WTC11 (cell line): ENCODE results near the gene ANKRD11. TPM values are rescaled to one million over a fixed set of nuclear protein-coding genes. Genes with fewer than 3 reads are reported as not detected.

Experiments used
- CDX4 ChIP-seq: fragments of 250-450 bp; sonication (Bioruptor Pico); IDR thresholded peaks from 2 replicates; pipeline ENCODE4 v1.9.0; 2021; ENCODE audit warnings: moderate library complexity, mild to moderate bottlenecking, inconsistent platforms, borderline replicate concordance
- ESRRA ChIP-seq: sonication (generic); formaldehyde crosslinking; IDR thresholded peaks from 2 replicates; pipeline ENCODE4 v1.8.1; 2022; ENCODE audit warnings: mild to moderate bottlenecking, missing genetic modification reagents, borderline replicate concordance
- NR1H2 ChIP-seq: sonication (generic); formaldehyde crosslinking; IDR thresholded peaks from 2 replicates; pipeline ENCODE4 v1.9.0; 2021; ENCODE audit warnings: mild to moderate bottlenecking, moderate library complexity, missing genetic modification reagents
- NR2C2 ChIP-seq: sonication (generic); formaldehyde crosslinking; IDR thresholded peaks from 2 replicates; pipeline ENCODE4 v1.8.0; 2022; ENCODE audit warnings: mild to moderate bottlenecking, missing genetic modification reagents
- SOX15 ChIP-seq: fragments of 250-450 bp; sonication (Bioruptor Pico); IDR thresholded peaks from 2 replicates; pipeline ENCODE4 v1.9.0; 2021; ENCODE audit warnings: mild to moderate bottlenecking
- total RNA-seq: library from RNA; stranded (reverse); gene quantifications from 3 replicates; pipeline ENCODE4 v1.2.3, GENCODE V29; 2021
- TF ChIP-seq, protein P1 (sequence below): sonication (generic); formaldehyde crosslinking; IDR thresholded peaks from 2 replicates; pipeline ENCODE4 v1.8.1; 2023; ENCODE audit warnings: mild to moderate bottlenecking, missing genetic modification reagents
- TF ChIP-seq, protein P2 (sequence below): sonication (generic); formaldehyde crosslinking; IDR thresholded peaks from 2 replicates; pipeline ENCODE4 v1.8.1; 2022; ENCODE audit warnings: missing genetic modification reagents, borderline replicate concordance
- TF ChIP-seq, protein P3 (sequence below): sonication (generic); formaldehyde crosslinking; IDR thresholded peaks from 2 replicates; pipeline ENCODE4 v1.8.1; 2023; ENCODE audit warnings: mild to moderate bottlenecking, missing genetic modification reagents
- TF ChIP-seq, protein P4 (sequence below): sonication (generic); formaldehyde crosslinking; IDR thresholded peaks from 2 replicates; pipeline ENCODE4 v1.8.0; 2022; ENCODE audit warnings: mild to moderate bottlenecking, missing genetic modification reagents
- TF ChIP-seq, protein P5 (sequence below): fragments of 250-450 bp; sonication (Bioruptor Pico); conservative IDR thresholded peaks from 2 replicates; pipeline ENCODE4 v1.9.0; 2021; ENCODE audit warnings: mild to moderate bottlenecking

Gene ANKRD11
- total RNA-seq, 1 experiment from 2014 or later: 184 TPM

DNA sequence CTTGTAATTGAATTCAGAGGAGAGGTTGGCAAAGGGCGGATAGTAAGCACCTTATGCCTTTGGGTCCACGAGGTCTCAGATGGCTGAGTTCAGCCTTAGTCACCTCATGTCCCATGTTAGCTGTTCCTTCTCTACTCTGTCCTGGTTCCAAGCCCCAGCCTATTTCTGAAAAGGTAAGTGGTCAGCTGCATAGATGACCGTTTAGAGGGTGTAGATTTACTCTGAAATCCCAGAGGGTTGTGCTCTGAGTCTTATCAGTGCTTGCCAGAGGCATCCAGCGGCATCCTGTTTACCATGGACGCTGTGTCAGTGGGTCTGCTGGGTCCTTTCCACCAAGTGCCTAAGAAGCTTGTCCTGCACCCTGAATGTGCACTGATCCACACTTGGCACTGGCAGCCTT is 271.0 kb downstream of the ANKRD11 start (continued):
- TF ChIP-seq, protein P1, sequence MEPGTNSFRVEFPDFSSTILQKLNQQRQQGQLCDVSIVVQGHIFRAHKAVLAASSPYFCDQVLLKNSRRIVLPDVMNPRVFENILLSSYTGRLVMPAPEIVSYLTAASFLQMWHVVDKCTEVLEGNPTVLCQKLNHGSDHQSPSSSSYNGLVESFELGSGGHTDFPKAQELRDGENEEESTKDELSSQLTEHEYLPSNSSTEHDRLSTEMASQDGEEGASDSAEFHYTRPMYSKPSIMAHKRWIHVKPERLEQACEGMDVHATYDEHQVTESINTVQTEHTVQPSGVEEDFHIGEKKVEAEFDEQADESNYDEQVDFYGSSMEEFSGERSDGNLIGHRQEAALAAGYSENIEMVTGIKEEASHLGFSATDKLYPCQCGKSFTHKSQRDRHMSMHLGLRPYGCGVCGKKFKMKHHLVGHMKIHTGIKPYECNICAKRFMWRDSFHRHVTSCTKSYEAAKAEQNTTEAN (CRISPR knock-in tag): no peak
- TF ChIP-seq, protein P2, sequence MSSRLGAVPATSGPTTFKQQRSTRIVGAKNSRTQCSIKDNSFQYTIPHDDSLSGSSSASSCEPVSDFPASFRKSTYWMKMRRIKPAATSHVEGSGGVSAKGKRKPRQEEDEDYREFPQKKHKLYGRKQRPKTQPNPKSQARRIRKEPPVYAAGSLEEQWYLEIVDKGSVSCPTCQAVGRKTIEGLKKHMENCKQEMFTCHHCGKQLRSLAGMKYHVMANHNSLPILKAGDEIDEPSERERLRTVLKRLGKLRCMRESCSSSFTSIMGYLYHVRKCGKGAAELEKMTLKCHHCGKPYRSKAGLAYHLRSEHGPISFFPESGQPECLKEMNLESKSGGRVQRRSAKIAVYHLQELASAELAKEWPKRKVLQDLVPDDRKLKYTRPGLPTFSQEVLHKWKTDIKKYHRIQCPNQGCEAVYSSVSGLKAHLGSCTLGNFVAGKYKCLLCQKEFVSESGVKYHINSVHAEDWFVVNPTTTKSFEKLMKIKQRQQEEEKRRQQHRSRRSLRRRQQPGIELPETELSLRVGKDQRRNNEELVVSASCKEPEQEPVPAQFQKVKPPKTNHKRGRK (CRISPR knock-in tag): no peak
- no peak for TF ChIP-seq SOX15
- TF ChIP-seq, protein P3, sequence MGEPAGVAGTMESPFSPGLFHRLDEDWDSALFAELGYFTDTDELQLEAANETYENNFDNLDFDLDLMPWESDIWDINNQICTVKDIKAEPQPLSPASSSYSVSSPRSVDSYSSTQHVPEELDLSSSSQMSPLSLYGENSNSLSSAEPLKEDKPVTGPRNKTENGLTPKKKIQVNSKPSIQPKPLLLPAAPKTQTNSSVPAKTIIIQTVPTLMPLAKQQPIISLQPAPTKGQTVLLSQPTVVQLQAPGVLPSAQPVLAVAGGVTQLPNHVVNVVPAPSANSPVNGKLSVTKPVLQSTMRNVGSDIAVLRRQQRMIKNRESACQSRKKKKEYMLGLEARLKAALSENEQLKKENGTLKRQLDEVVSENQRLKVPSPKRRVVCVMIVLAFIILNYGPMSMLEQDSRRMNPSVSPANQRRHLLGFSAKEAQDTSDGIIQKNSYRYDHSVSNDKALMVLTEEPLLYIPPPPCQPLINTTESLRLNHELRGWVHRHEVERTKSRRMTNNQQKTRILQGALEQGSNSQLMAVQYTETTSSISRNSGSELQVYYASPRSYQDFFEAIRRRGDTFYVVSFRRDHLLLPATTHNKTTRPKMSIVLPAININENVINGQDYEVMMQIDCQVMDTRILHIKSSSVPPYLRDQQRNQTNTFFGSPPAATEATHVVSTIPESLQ: no peak
- TF ChIP-seq ESRRA (CRISPR knock-in tag): no peak
- TF ChIP-seq NR1H2: no peak
- TF ChIP-seq CDX4 (CRISPR knock-in tag): no peak
- TF ChIP-seq, protein P4, sequence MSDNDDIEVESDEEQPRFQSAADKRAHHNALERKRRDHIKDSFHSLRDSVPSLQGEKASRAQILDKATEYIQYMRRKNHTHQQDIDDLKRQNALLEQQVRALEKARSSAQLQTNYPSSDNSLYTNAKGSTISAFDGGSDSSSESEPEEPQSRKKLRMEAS (CRISPR knock-in tag): no peak
- TF ChIP-seq NR2C2 (CRISPR knock-in tag): no peak
- TF ChIP-seq, protein P5, sequence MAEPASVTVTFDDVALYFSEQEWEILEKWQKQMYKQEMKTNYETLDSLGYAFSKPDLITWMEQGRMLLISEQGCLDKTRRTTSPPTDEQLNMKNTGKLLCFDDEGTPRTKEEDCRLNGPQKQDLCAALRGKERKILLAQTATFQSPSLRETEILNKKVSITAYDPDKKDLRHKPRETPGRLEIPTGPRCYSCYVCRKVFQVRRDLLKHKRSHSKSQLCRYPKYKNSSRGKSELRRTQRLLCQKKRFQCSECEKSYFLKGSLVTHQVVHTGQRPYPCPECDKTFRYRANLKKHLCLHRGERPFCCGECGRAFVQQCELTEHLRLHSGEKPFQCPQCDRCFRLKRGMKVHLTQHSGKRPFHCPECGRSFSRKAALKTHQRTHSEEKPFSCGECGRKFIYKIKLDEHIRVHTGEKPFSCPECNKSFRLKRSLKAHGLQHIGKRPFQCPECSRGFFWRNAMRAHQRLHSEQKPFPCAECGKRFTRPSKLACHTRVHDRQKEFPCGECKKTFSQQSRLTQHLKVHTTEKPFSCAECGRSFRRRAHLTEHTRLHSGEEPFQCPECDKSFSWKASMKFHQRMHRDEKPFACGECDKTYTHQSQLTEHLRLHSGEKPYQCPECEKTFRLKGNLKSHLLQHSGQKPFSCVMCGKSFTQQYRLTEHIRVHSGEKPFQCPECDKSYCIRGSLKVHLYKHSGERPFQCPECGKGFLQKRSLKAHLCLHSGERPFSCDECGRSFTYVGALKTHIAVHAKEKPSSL (CRISPR knock-in tag): no peak

Other genes starting within 250 kb of the ANKRD11 start
- 132 to 141 TPM (median 133 TPM) in 3 replicates for gene SPG7, start 17.8 kb upstream of the ANKRD11 start, total RNA-seq
- gene RPL13, start 70.1 kb upstream of the ANKRD11 start, total RNA-seq: 2,631 to 3,314 TPM (median 3,295 TPM) in 3 replicates
- 42.6 to 62.4 TPM (median 55.6 TPM) in 3 replicates for gene CPNE7, start 85.2 kb upstream of the ANKRD11 start, total RNA-seq
- 13.6 to 26.5 TPM (median 24.7 TPM) in 3 replicates for gene DPEP1, start 123.1 kb upstream of the ANKRD11 start, total RNA-seq
- 69.0 to 76.6 TPM (median 76.0 TPM) in 3 replicates for gene CHMP1A, start 167.1 kb upstream of the ANKRD11 start, total RNA-seq
- gene SPATA33, start 167.3 kb upstream of the ANKRD11 start, total RNA-seq: 12.0 to 12.8 TPM (median 12.2 TPM) in 3 replicates
- 79.8 to 102 TPM (median 81.6 TPM) in 3 replicates for gene CDK10, start 196.1 kb upstream of the ANKRD11 start, total RNA-seq
- 12.1 to 15.7 TPM (median 14.1 TPM) in 3 replicates for gene SPATA2L, start 211.1 kb upstream of the ANKRD11 start, total RNA-seq
- gene VPS9D1, start 230.3 kb upstream of the ANKRD11 start, total RNA-seq: 3.8 to 5.6 TPM (median 4.2 TPM) in 3 replicates
- gene ZNF276, start 231.0 kb upstream of the ANKRD11 start, total RNA-seq: 13.9 to 17.2 TPM (median 16.6 TPM) in 3 replicates